NCI-H82 (cell line): Measurements from ENCODE around the gene LUM.
"Not testable (repeated sequence)": the region's sequence is repeated elsewhere in the genome, so short reads cannot be mapped to it uniquely, and the experiment has no call there.

Source experiments
- DNase-seq: peaks from one replicate; lab custom pipeline; 2025; lab: John Stamatoyannopoulos, UW

Gene LUM

DNA sequence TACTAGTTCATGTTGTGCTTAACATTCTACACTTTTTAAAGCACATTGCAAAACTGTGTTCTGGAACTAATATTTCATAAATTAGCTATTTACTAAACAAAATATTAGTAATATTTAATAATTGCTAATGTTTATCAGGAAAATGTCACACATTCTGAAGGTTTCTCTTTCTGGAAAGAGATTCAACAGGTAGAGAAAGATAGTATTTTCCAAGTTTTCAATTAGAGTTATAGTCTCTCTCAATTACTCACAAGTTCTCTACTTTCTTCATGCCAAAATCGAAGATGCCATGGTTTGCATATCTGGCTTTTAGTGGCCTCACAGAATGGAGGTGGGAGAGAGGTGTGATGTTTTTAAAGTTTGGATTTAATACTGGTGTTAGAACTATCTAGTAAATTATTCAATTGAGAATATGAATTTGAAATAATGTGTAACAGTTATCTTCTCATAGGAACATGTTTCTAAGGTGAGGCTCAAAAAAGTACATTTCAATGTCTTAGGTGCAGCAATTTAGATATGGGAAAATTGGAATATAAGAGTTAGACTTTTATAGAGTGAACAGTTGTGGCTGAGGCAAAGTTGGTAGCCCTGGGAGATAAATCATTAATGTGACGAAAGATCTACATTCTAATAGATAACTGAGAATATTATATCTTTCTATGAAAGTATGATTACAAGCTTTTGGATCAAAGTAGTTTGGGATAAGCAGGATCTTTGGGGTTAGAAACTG lies 1.5 kb downstream of the LUM start:
- DNase-seq, result no peak

DNA sequence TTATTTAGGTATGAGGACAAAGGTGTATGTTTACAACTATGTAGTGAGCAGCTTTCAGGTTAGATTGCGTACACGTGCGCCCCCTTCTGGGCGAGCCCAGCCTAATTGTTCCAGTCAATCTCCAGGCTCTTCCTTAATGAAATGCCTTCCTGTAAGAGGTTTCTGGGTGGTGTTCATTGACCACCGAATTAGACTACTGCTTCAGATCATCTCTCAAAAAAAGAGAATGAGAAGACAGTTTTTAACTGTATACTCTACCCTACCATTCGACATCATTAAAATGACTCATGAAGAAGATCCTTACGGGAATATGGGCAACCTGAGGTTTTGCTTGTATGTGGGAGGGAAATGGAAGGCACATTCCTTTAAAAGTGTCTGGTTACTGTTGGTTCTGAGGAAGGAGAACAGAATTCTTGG lies 2.1 kb downstream of the LUM start:
- peak; percentile 75 for DNase-seq

DNA sequence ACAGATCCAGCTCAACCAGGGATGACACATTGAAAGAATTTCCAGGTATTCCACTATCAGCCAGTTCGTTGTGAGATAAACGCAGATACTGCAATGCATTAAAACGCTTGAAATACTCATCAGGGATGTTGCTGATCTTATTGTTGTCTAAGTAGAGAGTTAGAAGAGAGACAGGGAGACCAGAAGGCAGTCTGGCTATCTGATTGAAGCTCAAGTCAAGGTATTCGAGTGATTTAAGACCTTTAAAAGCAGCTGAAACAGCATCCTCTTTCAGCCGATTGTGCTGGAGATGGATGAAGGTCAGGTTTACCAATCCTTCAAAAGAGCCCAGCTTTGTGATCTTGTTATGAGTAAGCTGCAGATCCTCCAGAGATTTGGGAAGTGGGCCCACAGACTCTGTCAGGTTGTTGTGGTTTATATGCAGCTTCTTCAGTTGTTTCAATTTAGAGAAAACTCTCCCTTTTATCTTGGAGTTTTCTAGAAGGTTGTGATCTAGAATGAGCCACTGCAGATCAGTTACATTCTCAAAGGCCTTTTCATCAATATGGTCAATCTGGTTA lies 3.0 kb downstream of the LUM start:
- peak; percentile 92 for DNase-seq

DNA sequence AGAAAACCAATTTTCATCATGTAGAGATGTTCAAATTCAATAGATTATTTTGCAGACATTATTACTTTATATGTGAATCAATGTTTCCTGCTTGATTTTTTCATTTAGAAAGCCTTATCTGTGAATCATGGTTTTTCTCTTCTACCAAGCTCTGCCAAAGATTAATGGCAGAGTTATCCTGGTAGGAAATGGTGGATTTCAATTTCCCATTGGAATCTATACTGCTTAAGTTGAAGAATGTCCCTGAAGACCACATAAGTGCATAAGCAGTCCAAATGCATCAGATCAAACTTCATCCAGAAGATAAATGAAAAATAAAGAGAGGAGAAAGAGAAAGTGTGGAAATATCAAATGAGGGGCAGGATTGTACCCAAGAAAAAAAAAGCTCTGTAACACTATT lies 5.0 kb downstream of the LUM start:
- DNase-seq, result no peak

DNA sequence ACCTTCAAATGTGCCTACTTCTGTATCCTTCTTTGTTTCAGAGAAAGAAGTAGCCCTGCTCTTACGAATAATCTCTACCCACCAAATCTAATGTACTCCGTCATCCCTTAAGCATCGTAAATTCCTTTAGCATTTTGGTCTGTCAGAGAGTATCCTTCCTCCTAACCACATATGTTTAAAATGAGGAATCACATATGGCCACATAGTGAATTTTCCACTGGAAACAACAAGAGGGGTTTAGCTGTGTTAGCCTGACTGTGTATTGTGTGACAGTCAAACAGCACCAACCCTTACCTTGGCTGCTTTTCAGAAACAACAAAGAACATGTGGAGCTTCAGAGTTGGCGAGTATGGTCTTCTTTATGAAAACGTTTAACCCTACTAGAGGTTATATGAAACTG lies 5.5 kb downstream of the LUM start:
- no peak for DNase-seq

DNA sequence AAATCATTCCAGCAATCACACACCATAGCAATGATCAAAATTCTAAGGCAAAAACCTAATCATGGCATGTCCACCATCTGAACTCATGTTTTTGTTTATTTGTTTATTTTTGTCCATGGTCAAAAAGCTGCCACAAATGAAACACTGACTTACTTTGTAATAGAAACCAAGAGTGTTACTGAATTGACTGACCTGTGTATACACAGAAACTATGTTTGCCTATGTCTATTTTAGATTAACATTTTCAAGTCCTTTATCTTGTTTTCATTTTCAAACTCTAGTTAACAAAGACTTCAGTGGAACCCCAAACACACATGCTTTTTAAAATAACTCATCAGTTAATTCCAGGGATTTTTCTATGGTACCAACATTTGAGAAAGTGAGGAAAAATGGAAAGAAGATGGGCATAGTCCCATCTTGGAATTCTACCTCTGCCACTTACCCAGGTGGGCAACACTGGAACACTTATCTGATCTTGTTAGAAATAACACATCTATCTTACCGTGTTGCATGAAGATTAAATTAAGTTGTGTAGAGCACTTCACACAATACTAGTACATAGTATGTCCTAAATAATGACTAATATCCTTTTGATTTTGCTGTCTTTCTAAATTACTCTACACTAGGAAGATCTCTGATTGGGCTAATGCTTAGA lies 6.4 kb downstream of the LUM start:
- DNase-seq, result no peak

DNA sequence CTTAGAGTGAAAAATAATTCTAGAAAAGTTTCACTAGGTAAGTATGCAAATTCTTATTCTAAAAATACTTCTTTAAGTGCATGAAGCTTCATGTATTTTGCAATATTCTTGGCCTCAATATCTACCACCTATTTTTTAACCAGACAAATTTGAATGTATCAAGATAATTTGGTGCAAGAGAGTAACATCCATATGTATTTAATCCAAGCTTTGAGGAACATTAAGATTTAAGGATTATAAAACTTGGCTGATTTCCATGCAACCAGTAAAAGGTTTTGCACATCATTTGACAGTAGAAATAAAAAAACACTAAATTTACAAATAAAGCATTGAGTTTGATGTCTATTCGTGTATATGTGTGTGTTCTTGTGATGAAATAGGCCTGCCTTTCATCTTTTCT lies 7.7 kb downstream of the LUM start:
- DNase-seq, result no peak

DNA sequence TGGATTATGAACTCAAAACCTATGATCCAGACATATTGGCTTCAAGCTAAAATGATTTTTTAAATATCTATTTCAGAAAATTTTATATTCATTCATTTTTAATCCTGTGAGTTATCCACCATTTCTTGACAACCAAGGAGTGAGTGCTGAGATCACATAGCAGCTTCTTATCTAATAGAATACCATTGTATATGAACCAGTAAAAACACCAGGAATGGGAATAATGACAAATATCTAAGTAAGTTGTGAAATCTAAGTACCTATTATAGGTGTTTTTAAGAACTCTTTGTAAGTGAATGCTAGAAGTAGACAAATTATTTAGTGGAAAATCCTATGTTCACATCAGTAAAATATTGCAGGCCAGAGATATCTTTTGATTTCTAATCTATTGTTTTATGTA lies 8.2 kb downstream of the LUM start:
- DNase-seq, result no peak

DNA sequence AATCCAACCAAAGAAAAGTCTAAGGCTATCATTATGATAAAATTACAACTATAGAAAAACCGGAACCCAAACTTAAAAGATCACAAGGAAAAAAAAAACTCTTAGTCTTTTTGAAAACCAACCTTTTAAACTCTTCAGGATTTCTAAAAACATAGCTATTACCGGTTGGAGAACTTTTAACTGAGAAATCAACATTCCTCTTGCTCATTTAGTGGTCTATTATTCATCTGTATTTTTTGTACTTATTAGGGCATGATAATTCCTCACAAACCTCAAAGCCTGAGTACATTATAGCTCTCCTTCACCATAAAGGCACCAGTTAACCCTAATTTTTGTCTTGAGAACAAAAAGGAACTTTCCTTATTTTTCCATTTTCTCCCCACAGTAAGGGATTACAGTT lies 10.4 kb downstream of the LUM start:
- DNase-seq, result no peak

DNA sequence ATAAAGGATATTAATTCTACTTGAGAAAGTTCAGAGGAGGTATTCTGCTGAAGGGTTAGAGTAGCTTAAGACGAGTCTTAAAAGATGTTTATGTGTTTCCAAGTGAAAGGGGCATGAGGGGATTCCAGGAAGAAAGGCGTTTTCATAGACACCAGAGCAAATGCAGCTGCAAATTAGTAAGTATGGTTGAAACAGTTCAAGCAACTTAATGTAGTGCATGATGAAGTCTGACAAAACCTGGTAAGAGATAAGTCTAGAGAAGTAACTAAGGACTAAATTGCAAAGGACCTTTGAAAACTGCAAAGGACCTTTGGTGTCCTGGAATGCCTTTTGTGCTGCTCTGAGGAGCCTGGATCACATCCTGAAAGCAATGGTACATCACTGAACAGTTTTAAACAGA lies 11.5 kb downstream of the LUM start:
- DNase-seq, result no peak

DNA sequence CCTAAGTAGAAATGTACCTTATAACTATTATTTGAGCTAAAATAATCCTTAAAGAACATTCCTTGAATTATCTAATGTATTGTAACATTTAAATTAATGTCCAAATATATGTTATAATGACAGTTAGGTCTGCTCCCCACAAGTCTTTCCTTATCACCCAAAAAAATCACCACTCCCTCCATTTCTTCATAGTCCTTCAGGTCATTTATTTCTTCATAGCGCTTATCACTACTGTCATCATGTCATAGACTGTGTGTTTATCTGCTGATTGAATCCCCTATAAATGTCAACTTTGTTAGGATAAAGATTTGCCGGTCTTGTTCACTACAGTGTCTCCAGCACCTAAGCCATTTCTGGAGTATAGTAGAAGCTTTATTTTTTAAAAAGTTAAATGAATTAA lies 12.0 kb downstream of the LUM start:
- DNase-seq, result no peak

DNA sequence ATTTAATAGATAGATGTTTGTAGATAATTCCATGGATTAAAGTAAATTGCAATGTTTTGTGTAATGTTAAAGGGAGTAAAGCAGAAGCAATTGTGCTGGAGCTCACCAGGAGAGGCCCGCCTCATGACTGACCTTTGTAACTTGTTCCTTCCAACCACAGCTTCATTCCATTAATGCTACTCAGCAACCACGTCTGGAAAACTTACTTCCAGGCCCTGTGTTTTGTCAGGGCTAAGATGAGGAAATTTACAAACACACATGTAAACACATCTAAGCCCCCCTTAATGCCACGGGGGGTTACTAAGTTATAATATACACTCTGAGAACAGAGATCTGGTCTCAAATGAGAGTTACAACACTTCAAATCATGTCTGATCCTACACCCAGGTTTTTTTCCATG lies 12.4 kb downstream of the LUM start:
- no peak for DNase-seq

DNA sequence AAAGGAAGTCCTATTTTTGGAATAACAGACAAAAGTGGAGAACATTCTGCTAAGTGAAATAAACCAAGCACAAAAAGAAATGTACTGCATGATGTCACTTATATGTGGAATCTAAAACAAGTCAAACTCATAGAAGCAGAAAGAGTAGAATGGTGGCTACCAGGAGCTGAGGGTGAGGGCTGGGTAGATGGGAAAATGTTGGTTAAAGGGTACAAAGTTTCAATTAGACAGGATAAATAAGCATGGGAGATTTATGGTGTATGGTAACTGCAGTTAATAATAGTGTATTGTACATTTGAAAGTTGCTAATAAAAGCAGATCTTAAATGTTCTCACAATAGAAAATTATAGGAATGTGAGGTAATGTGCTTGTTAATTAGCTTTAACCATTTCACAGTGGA lies 12.8 kb downstream of the LUM start:
- no peak for DNase-seq

DNA sequence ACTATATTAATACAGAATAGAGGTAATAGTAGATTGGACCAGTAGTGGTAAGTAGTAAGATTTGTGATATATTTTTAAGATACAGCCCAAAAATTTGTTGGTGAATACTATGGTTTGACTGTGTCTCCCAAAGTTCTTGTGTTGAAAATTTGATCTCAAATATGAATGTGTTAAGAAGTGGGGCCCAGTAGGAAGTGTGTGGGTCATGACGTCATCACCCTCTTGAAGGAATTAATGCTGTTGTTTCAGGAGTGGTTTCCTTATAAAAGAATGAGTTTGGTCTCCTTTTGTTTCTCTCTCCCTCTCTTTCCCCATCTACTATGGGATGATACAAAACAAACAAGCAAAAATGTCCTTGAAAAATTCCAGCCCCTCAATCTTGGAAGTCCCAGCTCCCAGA lies 16.3 kb downstream of the LUM start:
- DNase-seq, result no peak

DNA sequence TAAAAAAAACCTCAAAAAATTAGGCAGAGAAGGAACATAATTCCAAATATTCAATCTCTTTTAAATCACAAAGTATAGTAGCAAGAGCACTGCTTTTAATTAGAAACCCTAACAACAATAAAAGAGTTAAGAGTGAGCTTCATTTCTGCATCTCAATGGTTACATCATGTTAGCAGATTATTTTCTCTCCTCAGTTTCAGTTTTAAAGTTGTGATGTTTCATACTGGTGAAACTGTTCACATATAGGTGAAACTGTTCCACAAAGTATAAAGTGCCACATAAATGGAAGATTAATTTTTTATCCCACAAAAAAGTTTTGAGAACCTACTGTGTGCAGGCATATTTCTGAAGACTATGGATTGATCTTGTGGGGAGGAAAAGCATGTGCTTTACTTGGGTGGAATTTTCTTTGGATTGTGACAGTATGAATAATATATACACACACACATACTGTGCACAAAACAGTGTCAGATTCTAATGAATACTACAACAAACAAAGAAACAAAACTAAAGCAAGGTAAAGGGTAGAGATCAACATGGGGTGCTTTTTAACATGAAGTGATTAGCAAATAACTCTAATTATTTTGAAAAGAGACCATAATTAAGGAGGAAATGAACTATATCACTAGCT lies 17.1 kb downstream of the LUM start:
- DNase-seq, result no peak

DNA sequence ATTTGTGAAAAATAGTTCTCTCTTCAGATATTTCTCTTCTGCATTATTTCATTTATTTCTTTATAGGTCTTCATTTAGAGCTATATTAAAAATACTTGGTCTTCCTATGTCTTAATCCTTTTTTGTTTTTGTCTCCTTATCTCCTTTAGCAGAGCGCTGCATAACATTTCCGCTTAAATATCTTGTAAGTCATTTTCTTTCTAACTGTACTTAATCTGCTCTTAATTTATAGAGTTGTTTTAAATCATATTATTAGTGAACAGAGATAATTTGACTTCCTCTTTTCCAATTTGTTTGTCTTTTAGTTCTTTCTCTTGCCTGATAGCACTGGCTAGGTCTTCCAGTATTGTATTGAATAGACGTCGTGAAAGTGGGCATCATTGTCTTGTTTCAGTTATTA lies 18.0 kb downstream of the LUM start:
- DNase-seq, result no peak

DNA sequence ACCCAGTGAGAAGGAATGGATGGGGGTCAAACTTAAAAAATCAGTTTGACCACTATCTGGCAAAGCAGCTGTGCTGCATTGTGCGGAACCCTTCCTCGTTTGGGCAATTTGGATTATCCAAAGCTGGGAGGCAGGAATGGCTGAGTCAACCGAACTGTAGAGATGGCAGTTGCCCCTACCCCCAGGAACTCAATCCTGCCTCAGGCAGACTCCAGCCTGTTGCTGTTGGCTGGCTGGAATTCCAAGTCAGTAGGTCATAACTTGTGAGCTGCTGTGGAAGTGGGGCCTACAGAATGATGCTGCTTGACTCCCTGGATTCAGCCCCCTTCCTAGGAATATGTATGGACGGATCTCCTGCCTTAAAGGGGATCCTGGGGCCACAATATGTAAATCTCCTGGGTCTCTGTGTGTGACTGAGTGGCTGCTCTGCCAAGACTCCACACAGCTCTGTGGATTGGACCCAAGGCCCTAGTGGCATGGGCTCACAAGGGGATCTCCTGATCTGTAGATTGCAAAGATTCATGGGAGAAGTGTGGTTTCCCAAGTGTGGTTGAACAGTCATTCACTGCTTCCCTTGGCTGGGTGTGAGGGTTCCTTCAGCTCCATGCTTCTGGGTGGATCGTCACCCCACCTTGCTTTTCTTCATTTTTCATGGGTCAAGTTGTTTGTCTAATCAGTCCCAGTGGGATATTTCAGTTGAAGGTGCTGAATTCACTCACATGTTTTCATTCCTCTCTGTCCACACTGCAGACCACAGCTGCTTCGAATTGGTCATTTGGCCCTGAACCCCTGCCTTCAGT lies 19.2 kb downstream of the LUM start:
- DNase-seq, result no peak

DNA sequence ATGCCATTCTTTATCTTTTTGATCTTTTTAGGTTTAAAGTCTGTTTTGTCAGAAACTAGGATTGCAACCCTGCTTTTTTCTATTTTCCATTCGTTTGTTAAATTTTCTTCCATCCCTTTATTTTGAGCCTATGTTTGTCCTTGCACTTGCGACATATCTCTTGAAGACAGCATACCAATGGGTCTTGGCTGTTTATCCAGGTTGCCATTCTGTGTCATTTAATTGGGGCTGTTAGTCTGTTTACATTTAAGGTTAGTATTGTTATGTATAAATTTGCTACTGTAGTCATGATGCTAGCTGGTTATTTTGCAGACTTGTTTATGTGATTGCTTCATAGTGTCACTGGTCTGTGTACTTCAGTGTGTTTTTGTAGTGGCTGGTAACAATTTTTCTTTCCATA lies 21.3 kb downstream of the LUM start:
- DNase-seq, result not testable (repeated sequence)

DNA sequence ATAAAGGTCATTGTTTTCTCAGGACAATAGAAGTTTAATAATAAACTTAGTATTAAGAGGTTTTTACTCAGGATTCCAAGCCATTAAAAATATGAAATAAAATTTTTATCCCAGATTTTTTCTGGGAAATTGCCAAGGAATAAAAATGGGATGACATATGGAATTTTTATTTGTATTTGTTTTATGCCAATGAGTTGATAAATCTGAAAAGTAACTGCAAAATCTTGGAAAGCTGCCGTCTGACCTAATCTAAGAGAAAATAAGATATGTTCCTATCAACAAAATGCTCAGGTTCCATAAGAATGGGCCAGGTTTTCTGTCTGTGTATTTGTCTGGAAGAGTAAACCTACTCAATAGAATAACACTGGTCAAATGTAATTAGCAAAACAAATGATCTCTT lies 31.3 kb downstream of the LUM start:
- DNase-seq, result no peak

DNA sequence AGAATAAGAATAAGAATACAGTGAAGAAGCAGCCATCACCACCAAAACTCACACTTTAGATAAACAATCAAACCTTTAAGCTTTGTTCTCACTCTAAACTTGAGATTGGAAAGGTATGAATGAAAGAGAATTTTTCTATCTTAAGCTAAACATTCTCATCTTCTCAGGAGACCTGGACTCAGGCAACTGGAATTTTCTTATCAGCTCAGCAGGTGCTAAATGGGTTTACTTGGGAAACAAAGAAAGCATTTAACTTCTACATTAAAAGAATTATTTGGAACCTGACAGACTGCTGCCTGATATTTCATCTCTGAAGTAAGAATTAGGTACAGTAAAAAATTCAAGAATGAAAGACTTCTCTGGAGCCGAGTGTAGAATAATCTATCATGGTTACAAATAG lies 32.8 kb downstream of the LUM start:
- DNase-seq, result no peak

DNA sequence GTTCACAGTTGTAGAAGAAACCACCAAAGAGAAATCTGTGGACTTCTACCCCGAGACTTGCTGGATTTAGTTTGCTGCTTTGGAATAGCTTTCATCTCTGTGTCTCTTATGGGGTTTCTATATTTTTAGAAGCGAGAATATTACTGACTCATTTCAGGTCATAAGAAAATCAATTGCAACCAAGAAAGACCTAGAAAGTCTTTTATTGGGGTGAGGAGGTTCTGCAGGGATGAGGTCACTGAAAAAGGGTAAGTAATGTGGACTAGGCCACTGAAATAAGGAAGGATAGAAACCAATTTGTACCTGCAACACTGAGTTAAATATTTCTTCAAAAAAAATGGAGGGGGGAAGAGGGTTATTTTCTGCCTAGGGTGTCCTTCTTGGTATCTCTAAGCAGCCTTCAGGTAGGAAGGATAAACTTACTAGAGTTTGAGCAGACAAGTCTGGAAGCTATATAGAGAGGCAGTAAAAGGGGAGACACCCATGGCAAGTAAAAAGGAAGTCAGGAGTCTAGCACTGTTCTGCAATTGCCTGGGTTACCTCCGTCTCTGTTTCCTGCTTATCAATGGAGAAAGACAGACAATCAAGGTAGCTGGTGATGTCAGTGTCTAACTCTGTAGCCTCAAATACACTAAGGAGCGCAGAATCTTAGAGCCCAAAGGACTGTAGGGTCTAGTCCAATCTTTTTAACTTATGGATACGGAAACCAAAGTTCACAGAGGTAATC lies 33.9 kb downstream of the LUM start:
- DNase-seq, result no peak

DNA sequence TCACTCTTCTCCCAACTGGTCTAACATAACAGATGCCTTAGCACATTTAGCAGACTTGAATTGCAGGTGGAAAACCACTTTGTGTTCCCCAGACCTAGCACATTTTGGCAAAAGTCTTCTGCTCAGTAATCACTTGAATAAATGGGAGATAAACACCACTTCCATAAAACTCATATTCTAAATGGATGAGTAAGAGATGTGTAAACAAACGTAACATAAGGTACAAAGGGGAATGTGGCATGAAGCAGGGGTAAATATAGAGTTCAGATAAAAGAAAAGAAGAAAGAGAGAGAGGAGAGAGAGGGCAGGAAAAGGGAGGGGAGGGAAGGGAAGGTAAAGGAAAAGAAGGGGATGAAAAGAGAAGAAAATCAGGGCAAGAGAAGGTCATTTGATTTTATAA lies 36.4 kb downstream of the LUM start:
- no peak for DNase-seq
